ENCODE results near the gene LDLR.
"Not testable (repeated sequence)": the region's sequence is repeated elsewhere in the genome, so short reads cannot be mapped to it uniquely, and the experiment has no call there.

Gene LDLR

GRCh38 chr19:11093689-11094238, 4.5 kb downstream of the LDLR start:
- Histone ChIP-seq H3K4me3 (ENCODE audit: low read depth, low read length) (no peak overlapping the region), H3K9ac (ENCODE audit: low read length) (no peak overlapping the region), H3K27ac (ENCODE audit: low read depth, low read length) (no peak overlapping the region), H3K9me3 (ENCODE audit: control insufficient read depth, insufficient read depth, low read depth, low read length) (no peaks in the 10 kb centered on the region), H3K4me1 (ENCODE audit: control insufficient read depth, insufficient read depth, low read length) (peaks cover 21% of the 10 kb centered on the region), H3K36me3 (ENCODE audit: control insufficient read depth, insufficient read depth, low read length) (peaks cover 74% of the 10 kb centered on the region), H3K27me3 (ENCODE audit: control insufficient read depth, insufficient read depth, low read length) (no peaks in the 10 kb centered on the region)

GRCh38 chr19:11094520-11094894, 5.2 kb downstream of the LDLR start:
- H3K36me3 ChIP-seq (ENCODE audit: control insufficient read depth, insufficient read depth, low read length), result peaks cover 82% of the 10 kb centered on the region
- peaks cover 19% of the 10 kb centered on the region; the same call in 1 of the 2 replicates for H3K4me1 ChIP-seq (ENCODE audit: control insufficient read depth, insufficient read depth, low read length)

GRCh38 chr19:11096210-11096841, 7.1 kb downstream of the LDLR start:
- Histone ChIP-seq H3K4me1 (ENCODE audit: control insufficient read depth, insufficient read depth, low read length) (peaks cover 19% of the 10 kb centered on the region; the same call in 1 of the 2 replicates), H3K36me3 (ENCODE audit: control insufficient read depth, insufficient read depth, low read length) (peaks cover 91% of the 10 kb centered on the region), H3K9me3 (ENCODE audit: control insufficient read depth, insufficient read depth, low read depth, low read length) (no peaks in the 10 kb centered on the region), H3K4me3 (ENCODE audit: low read depth, low read length) (no peak overlapping the region), H3K9ac (ENCODE audit: low read length) (no peak overlapping the region), H3K27me3 (ENCODE audit: control insufficient read depth, insufficient read depth, low read length) (no peaks in the 10 kb centered on the region), H3K27ac (ENCODE audit: low read depth, low read length) (no peak overlapping the region)

More at GRCh38 chr19:11094520-11094894, 5.2 kb downstream of the LDLR start:
- Histone ChIP-seq H3K27ac (ENCODE audit: low read depth, low read length) (peak overlapping the region; percentile 58; the same call in 1 of the 2 replicates), H3K9me3 (ENCODE audit: control insufficient read depth, insufficient read depth, low read depth, low read length) (no peaks in the 10 kb centered on the region), H3K27me3 (ENCODE audit: control insufficient read depth, insufficient read depth, low read length) (no peaks in the 10 kb centered on the region), H3K4me3 (ENCODE audit: low read depth, low read length) (no peak overlapping the region), H3K9ac (ENCODE audit: low read length) (no peak overlapping the region)

GRCh38 chr19:11097367-11097766, 8.1 kb downstream of the LDLR start:
- Histone ChIP-seq H3K36me3 (ENCODE audit: control insufficient read depth, insufficient read depth, low read length) (peaks cover 90% of the 10 kb centered on the region), H3K4me1 (ENCODE audit: control insufficient read depth, insufficient read depth, low read length) (peaks cover 13% of the 10 kb centered on the region; the same call in 1 of the 2 replicates)
- not testable (repeated sequence) for H3K27ac ChIP-seq (ENCODE audit: low read depth, low read length); H3K27me3 ChIP-seq (ENCODE audit: control insufficient read depth, insufficient read depth, low read length); H3K9me3 ChIP-seq (ENCODE audit: control insufficient read depth, insufficient read depth, low read depth, low read length); H3K4me3 ChIP-seq (ENCODE audit: low read depth, low read length); H3K9ac ChIP-seq (ENCODE audit: low read length)

GRCh38 chr19:11098327-11098726, 9.1 kb downstream of the LDLR start:
- Histone ChIP-seq H3K9me3 (ENCODE audit: control insufficient read depth, insufficient read depth, low read depth, low read length) (no peaks in the 10 kb centered on the region), H3K36me3 (ENCODE audit: control insufficient read depth, insufficient read depth, low read length) (peaks cover 92% of the 10 kb centered on the region), H3K27ac (ENCODE audit: low read depth, low read length) (no peak overlapping the region), H3K27me3 (ENCODE audit: control insufficient read depth, insufficient read depth, low read length) (no peaks in the 10 kb centered on the region), H3K4me3 (ENCODE audit: low read depth, low read length) (no peak overlapping the region), H3K4me1 (ENCODE audit: control insufficient read depth, insufficient read depth, low read length) (peaks cover 9% of the 10 kb centered on the region; the same call in 1 of the 2 replicates), H3K9ac (ENCODE audit: low read length) (no peak overlapping the region)

GRCh38 chr19:11098861-11099260, 9.6 kb downstream of the LDLR start:
- H3K9ac ChIP-seq (ENCODE audit: low read length), result no peak overlapping the region
- H3K9me3 ChIP-seq (ENCODE audit: control insufficient read depth, insufficient read depth, low read depth, low read length), result no peaks in the 10 kb centered on the region
- no peak overlapping the region for H3K27ac ChIP-seq (ENCODE audit: low read depth, low read length)
- no peak overlapping the region for H3K4me3 ChIP-seq (ENCODE audit: low read depth, low read length)
- peaks cover 92% of the 10 kb centered on the region for H3K36me3 ChIP-seq (ENCODE audit: control insufficient read depth, insufficient read depth, low read length)
- H3K4me1 ChIP-seq (ENCODE audit: control insufficient read depth, insufficient read depth, low read length), result peaks cover 9% of the 10 kb centered on the region; the same call in 1 of the 2 replicates
- H3K27me3 ChIP-seq (ENCODE audit: control insufficient read depth, insufficient read depth, low read length), result no peaks in the 10 kb centered on the region

GRCh38 chr19:11100049-11100448, 10.8 kb downstream of the LDLR start:
- H3K4me3 ChIP-seq (ENCODE audit: low read depth, low read length), result no peak overlapping the region
- no peak overlapping the region for H3K27ac ChIP-seq (ENCODE audit: low read depth, low read length)
- H3K27me3 ChIP-seq (ENCODE audit: control insufficient read depth, insufficient read depth, low read length), result no peaks in the 10 kb centered on the region
- H3K9ac ChIP-seq (ENCODE audit: low read length), result no peak overlapping the region
- H3K4me1 ChIP-seq (ENCODE audit: control insufficient read depth, insufficient read depth, low read length), result 0 out of 2 replicates have a peak, but pooled peaks cover under 1% of the 10 kb centered on the region
- H3K36me3 ChIP-seq (ENCODE audit: control insufficient read depth, insufficient read depth, low read length), result peaks cover 92% of the 10 kb centered on the region
- no peaks in the 10 kb centered on the region for H3K9me3 ChIP-seq (ENCODE audit: control insufficient read depth, insufficient read depth, low read depth, low read length)

GRCh38 chr19:11101057-11101456, 11.8 kb downstream of the LDLR start:
- H3K27ac ChIP-seq (ENCODE audit: low read depth, low read length), result no peak overlapping the region
- H3K4me3 ChIP-seq (ENCODE audit: low read depth, low read length), result no peak overlapping the region
- H3K36me3 ChIP-seq (ENCODE audit: control insufficient read depth, insufficient read depth, low read length), result peaks cover 93% of the 10 kb centered on the region
- no peaks in the 10 kb centered on the region for H3K9me3 ChIP-seq (ENCODE audit: control insufficient read depth, insufficient read depth, low read depth, low read length)
- H3K4me1 ChIP-seq (ENCODE audit: control insufficient read depth, insufficient read depth, low read length), result no peaks in the 10 kb centered on the region
- H3K9ac ChIP-seq (ENCODE audit: low read length), result no peak overlapping the region
- no peaks in the 10 kb centered on the region for H3K27me3 ChIP-seq (ENCODE audit: control insufficient read depth, insufficient read depth, low read length)

GRCh38 chr19:11102944-11103343, 13.7 kb downstream of the LDLR start:
- Histone ChIP-seq H3K4me3 (ENCODE audit: low read depth, low read length) (no peak overlapping the region), H3K27ac (ENCODE audit: low read depth, low read length) (no peak overlapping the region), H3K36me3 (ENCODE audit: control insufficient read depth, insufficient read depth, low read length) (peaks cover 91% of the 10 kb centered on the region), H3K27me3 (ENCODE audit: control insufficient read depth, insufficient read depth, low read length) (no peaks in the 10 kb centered on the region), H3K9ac (ENCODE audit: low read length) (no peak overlapping the region), H3K4me1 (ENCODE audit: control insufficient read depth, insufficient read depth, low read length) (no peaks in the 10 kb centered on the region), H3K9me3 (ENCODE audit: control insufficient read depth, insufficient read depth, low read depth, low read length) (no peaks in the 10 kb centered on the region)

GRCh38 chr19:11103667-11104066, 14.4 kb downstream of the LDLR start:
- not testable (repeated sequence) for H3K4me3 ChIP-seq (ENCODE audit: low read depth, low read length); H3K27ac ChIP-seq (ENCODE audit: low read depth, low read length); H3K9me3 ChIP-seq (ENCODE audit: control insufficient read depth, insufficient read depth, low read depth, low read length); H3K9ac ChIP-seq (ENCODE audit: low read length); H3K27me3 ChIP-seq (ENCODE audit: control insufficient read depth, insufficient read depth, low read length); H3K4me1 ChIP-seq (ENCODE audit: control insufficient read depth, insufficient read depth, low read length)
- peaks cover 91% of the 10 kb centered on the region for H3K36me3 ChIP-seq (ENCODE audit: control insufficient read depth, insufficient read depth, low read length)

GRCh38 chr19:11105014-11105636, 15.9 kb downstream of the LDLR start:
- Histone ChIP-seq H3K9me3 (ENCODE audit: control insufficient read depth, insufficient read depth, low read depth, low read length) (no peaks in the 10 kb centered on the region), H3K4me1 (ENCODE audit: control insufficient read depth, insufficient read depth, low read length) (no peaks in the 10 kb centered on the region), H3K27me3 (ENCODE audit: control insufficient read depth, insufficient read depth, low read length) (no peaks in the 10 kb centered on the region), H3K27ac (ENCODE audit: low read depth, low read length) (no peak overlapping the region), H3K9ac (ENCODE audit: low read length) (no peak overlapping the region), H3K4me3 (ENCODE audit: low read depth, low read length) (no peak overlapping the region), H3K36me3 (ENCODE audit: control insufficient read depth, insufficient read depth, low read length) (peaks cover 91% of the 10 kb centered on the region)

Measured in HUES6 (cell line).